ENCODE data around the gene PRR7. TPM values are rescaled to one million over a fixed set of nuclear protein-coding genes. Genes with fewer than 3 reads are reported as not detected.

The PRR7 gene
- total RNA-seq, 1 donor from 2014 or later, result 1.2 TPM

GRCh38 chr5:177502886-177503285, 56.3 kb downstream of the PRR7 start:
- H3K27ac ChIP-seq, result no peak overlapping the region
- H3K4me1 ChIP-seq, result peaks cover 8% of the 10 kb centered on the region
- TF ChIP-seq POLR2AphosphoS5 (IDR thresholded peaks at IDR 0.05; ENCODE audit: insufficient read depth in 1 of 2, low read depth in 1 of 2), result no peak
- TF ChIP-seq, protein P1, sequence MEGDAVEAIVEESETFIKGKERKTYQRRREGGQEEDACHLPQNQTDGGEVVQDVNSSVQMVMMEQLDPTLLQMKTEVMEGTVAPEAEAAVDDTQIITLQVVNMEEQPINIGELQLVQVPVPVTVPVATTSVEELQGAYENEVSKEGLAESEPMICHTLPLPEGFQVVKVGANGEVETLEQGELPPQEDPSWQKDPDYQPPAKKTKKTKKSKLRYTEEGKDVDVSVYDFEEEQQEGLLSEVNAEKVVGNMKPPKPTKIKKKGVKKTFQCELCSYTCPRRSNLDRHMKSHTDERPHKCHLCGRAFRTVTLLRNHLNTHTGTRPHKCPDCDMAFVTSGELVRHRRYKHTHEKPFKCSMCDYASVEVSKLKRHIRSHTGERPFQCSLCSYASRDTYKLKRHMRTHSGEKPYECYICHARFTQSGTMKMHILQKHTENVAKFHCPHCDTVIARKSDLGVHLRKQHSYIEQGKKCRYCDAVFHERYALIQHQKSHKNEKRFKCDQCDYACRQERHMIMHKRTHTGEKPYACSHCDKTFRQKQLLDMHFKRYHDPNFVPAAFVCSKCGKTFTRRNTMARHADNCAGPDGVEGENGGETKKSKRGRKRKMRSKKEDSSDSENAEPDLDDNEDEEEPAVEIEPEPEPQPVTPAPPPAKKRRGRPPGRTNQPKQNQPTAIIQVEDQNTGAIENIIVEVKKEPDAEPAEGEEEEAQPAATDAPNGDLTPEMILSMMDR (IDR thresholded peaks at IDR 0.05), result no peak
- TF ChIP-seq POLR2A (IDR thresholded peaks at IDR 0.05), result no peak
- no peaks in the 10 kb centered on the region for H3K9me3 ChIP-seq
- DNase-seq (ENCODE audit: extremely low spot score in 2 of 2), result no peak
- intact Hi-C loops (cut with DNase I), result no loop called here
- no peaks in the 10 kb centered on the region for H3K36me3 ChIP-seq
- H3K27me3 ChIP-seq, result no peaks in the 10 kb centered on the region
- no peak overlapping the region for H3K4me3 ChIP-seq

GRCh38 chr5:177503351-177504085, 56.9 kb downstream of the PRR7 start:
- H3K27me3 ChIP-seq, result no peaks in the 10 kb centered on the region

GRCh38 chr5:177504086-177505056, 57.8 kb downstream of the PRR7 start:
- no peaks in the 10 kb centered on the region for H3K27me3 ChIP-seq
- H3K4me3 ChIP-seq, result no peak overlapping the region
- H3K36me3 ChIP-seq, result no peaks in the 10 kb centered on the region
- intact Hi-C loops (cut with DNase I), result no loop called here
- no peaks in the 10 kb centered on the region for H3K9me3 ChIP-seq
- no peaks in the 10 kb centered on the region for H3K4me1 ChIP-seq
- no peak overlapping the region for H3K27ac ChIP-seq
- DNase-seq (ENCODE audit: extremely low spot score in 2 of 2), result no peak
- TF ChIP-seq POLR2AphosphoS5 (IDR thresholded peaks at IDR 0.05; ENCODE audit: insufficient read depth in 1 of 2, low read depth in 1 of 2) (no peak), POLR2A (IDR thresholded peaks at IDR 0.05) (no peak)
- TF ChIP-seq, protein P1 (IDR thresholded peaks at IDR 0.05), result no peak

More at GRCh38 chr5:177503351-177504085, 56.9 kb downstream of the PRR7 start:
- TF ChIP-seq POLR2AphosphoS5 (IDR thresholded peaks at IDR 0.05; ENCODE audit: insufficient read depth in 1 of 2, low read depth in 1 of 2) (no peak), POLR2A (IDR thresholded peaks at IDR 0.05) (no peak)
- TF ChIP-seq, protein P1 (IDR thresholded peaks at IDR 0.05), result no peak
- peaks cover 2% of the 10 kb centered on the region for H3K4me1 ChIP-seq
- no peak overlapping the region for H3K4me3 ChIP-seq
- intact Hi-C loops (cut with DNase I), result no loop called here
- H3K9me3 ChIP-seq, result no peaks in the 10 kb centered on the region
- H3K27ac ChIP-seq, result no peak overlapping the region
- H3K36me3 ChIP-seq, result no peaks in the 10 kb centered on the region
- DNase-seq (ENCODE audit: extremely low spot score in 2 of 2), result no peak

DNA sequence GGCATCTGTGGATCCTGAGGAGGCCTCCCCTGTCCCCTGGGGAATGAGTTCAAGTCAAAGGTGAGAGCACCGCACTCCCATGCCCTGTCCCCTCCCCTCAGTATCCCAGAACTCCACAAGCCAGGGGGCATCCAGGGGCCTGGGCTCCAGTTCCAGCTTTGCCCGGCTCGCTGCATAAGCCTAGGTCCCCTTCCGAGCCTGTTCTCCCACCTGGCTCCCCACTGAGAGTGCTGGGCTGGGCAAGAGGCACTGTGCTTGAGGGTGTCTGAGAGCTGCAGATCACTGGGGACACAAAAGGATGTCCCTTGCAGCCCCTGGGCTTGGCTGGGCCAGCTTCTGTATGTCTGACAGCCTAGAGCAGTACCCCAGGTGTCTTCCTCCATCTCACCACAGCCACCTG, 58.5 kb downstream of the PRR7 start:
- Histone ChIP-seq H3K27ac (no peak overlapping the region), H3K9me3 (no peaks in the 10 kb centered on the region), H3K36me3 (no peaks in the 10 kb centered on the region), H3K4me3 (no peak overlapping the region), H3K27me3 (no peaks in the 10 kb centered on the region), H3K4me1 (peaks cover 5% of the 10 kb centered on the region)
- intact Hi-C loops (cut with DNase I), result no loop called here
- TF ChIP-seq, protein P1 (IDR thresholded peaks at IDR 0.05), result no peak
- TF ChIP-seq POLR2A (IDR thresholded peaks at IDR 0.05) (no peak), POLR2AphosphoS5 (IDR thresholded peaks at IDR 0.05; ENCODE audit: insufficient read depth in 1 of 2, low read depth in 1 of 2) (no peak)
- no peak for DNase-seq (ENCODE audit: extremely low spot score in 2 of 2)

Other genes starting within 250 kb of the PRR7 start
- gene RAB24, start 143.1 kb upstream of the PRR7 start, total RNA-seq, result 48.6 TPM
- gene PRELID1, start 143.0 kb upstream of the PRR7 start, total RNA-seq, result 93.3 TPM
- gene MXD3, start 134.9 kb upstream of the PRR7 start, total RNA-seq, result 5.4 TPM
- gene LMAN2, start 95.1 kb upstream of the PRR7 start, total RNA-seq, result 166 TPM
- 49.1 TPM for gene RGS14, start 88.9 kb upstream of the PRR7 start, total RNA-seq
- not detected for gene SLC34A1, start 62.4 kb upstream of the PRR7 start, total RNA-seq
- gene PFN3, start 46.2 kb upstream of the PRR7 start, total RNA-seq, result not detected
- gene F12, start 37.2 kb upstream of the PRR7 start, total RNA-seq, result 5.2 TPM
- 28.7 TPM for gene GRK6, start 20.1 kb upstream of the PRR7 start, total RNA-seq
- 69.0 TPM for gene DBN1, start 26.8 kb downstream of the PRR7 start, total RNA-seq
- gene PDLIM7, start 50.8 kb downstream of the PRR7 start, total RNA-seq, result 118 TPM
- gene DOK3, start 63.0 kb downstream of the PRR7 start, total RNA-seq, result 12.0 TPM
- gene DDX41, start 70.1 kb downstream of the PRR7 start, total RNA-seq, result 125 TPM
- 72.4 TPM for gene FAM193B, start 107.7 kb downstream of the PRR7 start, total RNA-seq
- 83.7 TPM for gene TMED9, start 145.4 kb downstream of the PRR7 start, total RNA-seq
- 19.4 TPM for gene B4GALT7, start 153.3 kb downstream of the PRR7 start, total RNA-seq